LoVo (cell line): ENCODE measurements around the gene SLIT1.

Experiments used
- DNase-seq: peaks from one replicate; pipeline ENCODE4 v3.0.0-alpha.2; 2016; ENCODE audit warnings: low spot score

SLIT1 gene

GRCh38 chr10:97169911-97170693 lies 15.7 kb downstream of the SLIT1 start:
- peak; percentile 36 for DNase-seq

GRCh38 chr10:97169063-97169462 lies 16.7 kb downstream of the SLIT1 start:
- DNase-seq, result no peak

GRCh38 chr10:97168645-97169044 lies 17.1 kb downstream of the SLIT1 start:
- no peak for DNase-seq

- no peak for DNase-seq
Observed at GRCh38 chr10:97165499-97165898, 20.3 kb downstream of the SLIT1 start.

GRCh38 chr10:97163781-97164501 lies 21.8 kb downstream of the SLIT1 start:
- DNase-seq, result no peak

- no peak for DNase-seq
Observed at GRCh38 chr10:97163181-97163580, 22.6 kb downstream of the SLIT1 start.

- no peak for DNase-seq
Observed at GRCh38 chr10:97159646-97160305, 26.0 kb downstream of the SLIT1 start.

- no peak for DNase-seq
Observed at GRCh38 chr10:97157578-97158095, 28.1 kb downstream of the SLIT1 start.

GRCh38 chr10:97154781-97155180 lies 31.0 kb downstream of the SLIT1 start:
- no peak for DNase-seq

GRCh38 chr10:97154162-97154561 lies 31.6 kb downstream of the SLIT1 start:
- DNase-seq, result no peak

- DNase-seq, result no peak
Observed at GRCh38 chr10:97153270-97153850, 32.4 kb downstream of the SLIT1 start.

- no peak for DNase-seq
Observed at GRCh38 chr10:97151307-97151914, 34.3 kb downstream of the SLIT1 start.

GRCh38 chr10:97150616-97151015 lies 35.1 kb downstream of the SLIT1 start:
- DNase-seq, result no peak

- DNase-seq, result no peak
Observed at GRCh38 chr10:97150013-97150595, 35.7 kb downstream of the SLIT1 start.

- DNase-seq, result no peak
Observed at GRCh38 chr10:97149079-97149531, 36.7 kb downstream of the SLIT1 start.

GRCh38 chr10:97144297-97144696 lies 41.5 kb downstream of the SLIT1 start:
- no peak for DNase-seq

GRCh38 chr10:97142834-97143233 lies 42.9 kb downstream of the SLIT1 start:
- no peak for DNase-seq

GRCh38 chr10:97140902-97141745 lies 44.6 kb downstream of the SLIT1 start:
- no peak for DNase-seq

- no peak for DNase-seq
Observed at GRCh38 chr10:97140049-97140846, 45.5 kb downstream of the SLIT1 start.

- no peak for DNase-seq
Observed at GRCh38 chr10:97139651-97140048, 46.1 kb downstream of the SLIT1 start.
